Astrocyte (in vitro differentiated cells and primary cell): ENCODE data around the gene IZUMO3. TPM values are rescaled to one million over a fixed set of nuclear protein-coding genes. Genes with fewer than 3 reads are reported as not detected.

ENCODE experiments used
- DNase-seq: peaks from one replicate; pipeline ENCODE4 v3.0.0-alpha.2; 2010; ENCODE audit warnings: low read depth
- FAIRE-seq: peaks from 2 replicates; lab custom pipeline; 2011; peaks lifted over from hg19 to GRCh38; lab: Jason Lieb, UNC
- H2AFZ ChIP-seq: 2 replicates; pipeline ENCODE4 v1.6.0; 2012; ENCODE audit warnings: low read depth, low read length, inconsistent platforms
- H3K27ac ChIP-seq: 2 replicates; pipeline ENCODE4 v1.5.1; 2011; ENCODE audit warnings: low read depth, low read length, inconsistent platforms
- H3K27me3 ChIP-seq: 2 replicates; pipeline ENCODE4 v1.6.0; 2011; ENCODE audit warnings: low read length, inconsistent platforms; ENCODE audit not compliant: insufficient read depth
- H3K36me3 ChIP-seq: 2 replicates; pipeline ENCODE4 v1.5.1; 2011; ENCODE audit warnings: low read length, inconsistent platforms; ENCODE audit not compliant: insufficient read depth
- H3K4me1 ChIP-seq: 2 replicates; pipeline ENCODE4 v1.5.1; 2011; ENCODE audit warnings: low read length, inconsistent platforms; ENCODE audit not compliant: insufficient read depth
- H3K4me2 ChIP-seq: 2 replicates; pipeline ENCODE4 v1.6.0; 2012; ENCODE audit warnings: low read length, inconsistent platforms
- H3K4me3 ChIP-seq: 2 replicates; pipeline ENCODE4 v1.5.1; 2011; ENCODE audit warnings: low read depth, mild to moderate bottlenecking, low read length, inconsistent platforms; ENCODE audit not compliant: insufficient read depth
- H3K79me2 ChIP-seq: 2 replicates; pipeline ENCODE4 v1.6.0; 2012; ENCODE audit warnings: mild to moderate bottlenecking, low read length, inconsistent platforms; ENCODE audit not compliant: insufficient read depth
- H3K9ac ChIP-seq: 2 replicates; pipeline ENCODE4 v1.6.0; 2012; ENCODE audit warnings: mild to moderate bottlenecking, low read length, inconsistent platforms
- H3K9me3 ChIP-seq: 2 replicates; pipeline ENCODE4 v1.5.1; 2012; ENCODE audit warnings: low read depth, mild to moderate bottlenecking, low read length, inconsistent platforms; ENCODE audit not compliant: insufficient read depth
- H4K20me1 ChIP-seq: 2 replicates; pipeline ENCODE4 v1.6.0; 2012; ENCODE audit warnings: low read length, inconsistent platforms; ENCODE audit not compliant: insufficient read depth
- H3K27ac Mint-ChIP-seq: one replicate; pipeline ENCODE4 v1.8.0; 2021; ENCODE audit warnings: mild to moderate bottlenecking, mixed read lengths; ENCODE audit not compliant: unreplicated experiment
- H3K27me3 Mint-ChIP-seq: one replicate; pipeline ENCODE4 v1.8.0; 2021; ENCODE audit warnings: low read depth, mixed read lengths; ENCODE audit not compliant: unreplicated experiment
- H3K36me3 Mint-ChIP-seq: one replicate; pipeline ENCODE4 v1.8.0; 2021; ENCODE audit warnings: low read depth, mixed read lengths; ENCODE audit not compliant: unreplicated experiment
- H3K4me1 Mint-ChIP-seq: one replicate; pipeline ENCODE4 v1.8.0; 2021; ENCODE audit warnings: low read depth, mixed read lengths; ENCODE audit not compliant: unreplicated experiment
- H3K4me3 Mint-ChIP-seq: one replicate; pipeline ENCODE4 v1.8.0; 2021; ENCODE audit warnings: mild to moderate bottlenecking, moderate library complexity, mixed read lengths; ENCODE audit not compliant: unreplicated experiment
- H3K9me3 Mint-ChIP-seq: one replicate; pipeline ENCODE4 v1.8.0; 2021; ENCODE audit warnings: mild to moderate bottlenecking, mixed read lengths; ENCODE audit not compliant: unreplicated experiment
- EZH2 ChIP-seq: IDR thresholded peaks from 2 replicates; pipeline ENCODE4 v1.6.1; 2012; ENCODE audit warnings: mild to moderate bottlenecking, low read length, inconsistent platforms; ENCODE audit not compliant: insufficient read depth
- total RNA-seq: library from RNA; stranded (reverse); gene quantifications from 2 replicates; pipeline ENCODE4 v1.2.1, GENCODE V29; 2021
- TF ChIP-seq, protein P1 (sequence below): IDR thresholded peaks from 2 replicates; pipeline ENCODE4 v1.5.1; 2011; ENCODE audit warnings: low read depth, mild to moderate bottlenecking, inconsistent platforms, low read length, moderate library complexity; ENCODE audit not compliant: insufficient read depth

Gene IZUMO3
- total RNA-seq, 1 donor from 2014 or later: not detected

DNA sequence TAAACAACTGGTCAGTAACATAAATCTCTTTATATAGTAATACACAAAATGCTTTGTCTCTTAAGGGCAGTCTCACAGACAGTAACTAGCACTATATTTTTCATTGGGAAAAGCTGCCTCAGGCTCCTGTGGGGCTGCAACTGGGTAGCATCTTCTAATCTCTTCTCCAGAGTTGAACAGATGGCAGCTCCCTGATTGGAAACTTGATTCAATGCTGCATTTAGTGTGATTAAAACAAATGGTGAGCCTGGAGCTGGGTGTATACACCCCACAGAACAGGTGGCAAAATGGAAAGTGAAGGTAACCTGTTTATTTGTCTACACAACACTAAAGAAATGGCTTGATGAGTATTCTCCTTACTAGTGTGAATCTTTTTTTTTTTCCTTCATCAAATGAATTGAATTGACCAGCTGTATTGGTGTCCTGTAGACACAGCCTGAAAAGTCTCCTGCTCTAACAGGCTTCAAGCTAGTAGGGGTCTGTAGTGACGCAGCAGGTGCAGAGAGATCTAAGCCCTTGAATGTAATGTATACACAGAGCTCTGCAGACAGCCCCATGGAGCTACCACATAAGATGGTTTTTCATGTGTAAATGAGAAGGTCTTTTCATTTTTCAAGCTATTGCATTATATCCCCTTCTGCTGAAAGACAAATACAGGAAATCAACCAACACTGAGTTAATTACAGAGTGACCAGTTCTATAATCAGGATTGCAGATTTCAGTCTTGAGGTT is 43.3 kb downstream of the IZUMO3 start:
- Histone ChIP-seq H3K4me3 (no peak overlapping the region), H3K4me2 (no peak overlapping the region), H4K20me1 (no peaks in the 10 kb centered on the region), H2AFZ (no peak overlapping the region), H3K36me3 (no peaks in the 10 kb centered on the region), H3K27ac (no peak overlapping the region), H3K4me1 (no peaks in the 10 kb centered on the region), H3K27me3 (no peaks in the 10 kb centered on the region), H3K9me3 (no peaks in the 10 kb centered on the region), H3K79me2 (no peaks in the 10 kb centered on the region), H3K9ac (no peak overlapping the region)
- H3K4me1 Mint-ChIP-seq: peaks cover 7% of the 10 kb centered on the region
- no peaks in the 10 kb centered on the region for H3K27me3 Mint-ChIP-seq
- no peak for DNase-seq
- no peaks in the 10 kb centered on the region for H3K36me3 Mint-ChIP-seq
- H3K27ac Mint-ChIP-seq: no peak overlapping the region
- FAIRE-seq: no peak
- TF ChIP-seq, protein P1, sequence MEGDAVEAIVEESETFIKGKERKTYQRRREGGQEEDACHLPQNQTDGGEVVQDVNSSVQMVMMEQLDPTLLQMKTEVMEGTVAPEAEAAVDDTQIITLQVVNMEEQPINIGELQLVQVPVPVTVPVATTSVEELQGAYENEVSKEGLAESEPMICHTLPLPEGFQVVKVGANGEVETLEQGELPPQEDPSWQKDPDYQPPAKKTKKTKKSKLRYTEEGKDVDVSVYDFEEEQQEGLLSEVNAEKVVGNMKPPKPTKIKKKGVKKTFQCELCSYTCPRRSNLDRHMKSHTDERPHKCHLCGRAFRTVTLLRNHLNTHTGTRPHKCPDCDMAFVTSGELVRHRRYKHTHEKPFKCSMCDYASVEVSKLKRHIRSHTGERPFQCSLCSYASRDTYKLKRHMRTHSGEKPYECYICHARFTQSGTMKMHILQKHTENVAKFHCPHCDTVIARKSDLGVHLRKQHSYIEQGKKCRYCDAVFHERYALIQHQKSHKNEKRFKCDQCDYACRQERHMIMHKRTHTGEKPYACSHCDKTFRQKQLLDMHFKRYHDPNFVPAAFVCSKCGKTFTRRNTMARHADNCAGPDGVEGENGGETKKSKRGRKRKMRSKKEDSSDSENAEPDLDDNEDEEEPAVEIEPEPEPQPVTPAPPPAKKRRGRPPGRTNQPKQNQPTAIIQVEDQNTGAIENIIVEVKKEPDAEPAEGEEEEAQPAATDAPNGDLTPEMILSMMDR: no peak
- no peak for TF ChIP-seq EZH2
- H3K9me3 Mint-ChIP-seq: no peaks in the 10 kb centered on the region
- no peak overlapping the region for H3K4me3 Mint-ChIP-seq

GRCh38 chr9:24500761-24501160 is 44.9 kb downstream of the IZUMO3 start:
- Histone ChIP-seq H4K20me1 (no peaks in the 10 kb centered on the region), H3K79me2 (no peaks in the 10 kb centered on the region), H3K27ac (no peak overlapping the region), H3K9me3 (no peaks in the 10 kb centered on the region), H3K36me3 (no peaks in the 10 kb centered on the region), H3K9ac (no peak overlapping the region), H3K27me3 (no peaks in the 10 kb centered on the region), H3K4me2 (no peak overlapping the region), H3K4me3 (no peak overlapping the region), H3K4me1 (no peaks in the 10 kb centered on the region), H2AFZ (no peak overlapping the region)
- Mint-ChIP-seq H3K27me3 (no peaks in the 10 kb centered on the region), H3K9me3 (no peaks in the 10 kb centered on the region), H3K4me1 (peaks cover 7% of the 10 kb centered on the region), H3K36me3 (no peaks in the 10 kb centered on the region), H3K27ac (no peak overlapping the region), H3K4me3 (no peak overlapping the region)
- DNase-seq: no peak
- no peak for FAIRE-seq
- no peak for TF ChIP-seq EZH2
- TF ChIP-seq, protein P1: no peak

- TF ChIP-seq, protein P1: no peak
- TF ChIP-seq EZH2: no peak
These were observed 47.1 kb downstream of the IZUMO3 start for GRCh38 chr9:24498632-24499031.

More at GRCh38 chr9:24498632-24499031, 47.1 kb downstream of the IZUMO3 start:
- H3K79me2 ChIP-seq: no peaks in the 10 kb centered on the region
- no peaks in the 10 kb centered on the region for H3K27me3 ChIP-seq
- no peak for DNase-seq
- no peak for FAIRE-seq
- H3K4me3 ChIP-seq: no peak overlapping the region
- H3K36me3 ChIP-seq: no peaks in the 10 kb centered on the region
- H3K4me1 ChIP-seq: no peaks in the 10 kb centered on the region
- H3K27ac Mint-ChIP-seq: peak overlapping the region; percentile 6
- H3K27ac ChIP-seq: no peak overlapping the region
- H3K9me3 ChIP-seq: no peaks in the 10 kb centered on the region
- H3K9ac ChIP-seq: no peak overlapping the region
- H3K4me1 Mint-ChIP-seq: peaks cover 7% of the 10 kb centered on the region
- no peak overlapping the region for H2AFZ ChIP-seq
- no peaks in the 10 kb centered on the region for H3K9me3 Mint-ChIP-seq
- no peaks in the 10 kb centered on the region for H3K36me3 Mint-ChIP-seq
- no peaks in the 10 kb centered on the region for H4K20me1 ChIP-seq
- no peak overlapping the region for H3K4me3 Mint-ChIP-seq
- H3K4me2 ChIP-seq: no peak overlapping the region
- no peaks in the 10 kb centered on the region for H3K27me3 Mint-ChIP-seq
